Vagina (tissue), 2 donors: ENCODE results near the gene DOC2B.

Experiments
- CTCF ChIP-seq, 3 experiments: fragments of 450-650 bp in 2 of 3; fragments of 200-600 bp in 1 of 3; sonication (generic) in 1 of 3; IDR thresholded peaks; one replicate each; pipeline ENCODE4 v1.5.1; 2017 to 2019; ENCODE audit warnings: antibody characterized with exemption in 3 of 3, mild to moderate bottlenecking in 2 of 3, moderate library complexity in 2 of 3
- POLR2AphosphoS5 ChIP-seq, 2 donors: sonication (generic); formaldehyde crosslinking; IDR thresholded peaks; one replicate each; pipeline ENCODE4 v1.9.0; 2017; ENCODE audit warnings: antibody characterized with exemption in 2 of 2, mild to moderate bottlenecking in 2 of 2, low read depth in 1 of 2; ENCODE audit not compliant: insufficient read depth in 1 of 2

- TF ChIP-seq CTCF (IDR thresholded peaks at IDR 0.05) (no peak), POLR2AphosphoS5 (IDR thresholded peaks at IDR 0.05; ENCODE audit: insufficient read depth in 1 of 2, low read depth in 1 of 2) (no peak)
These were observed 27.0 kb upstream of the DOC2B start for GRCh38 chr17:208429-208828.
